Transverse colon (tissue), 4 donors: ENCODE data around the gene ANAPC15. TPM values are rescaled to one million over a fixed set of nuclear protein-coding genes. Genes with fewer than 3 reads are reported as not detected.

Experiments used
- DNase-seq: peaks from one replicate; pipeline ENCODE4 v3.0.0-alpha.2; 2019
- H3K27ac ChIP-seq, 4 donors: fragments of 200-600 bp; sonication (generic); 2 replicates each; pipeline ENCODE4 v1.5.1; 2016 to 2018; ENCODE audit warnings: inconsistent platforms in 4 of 4
- H3K27me3 ChIP-seq: fragments of 200-600 bp; sonication (generic); 2 replicates; pipeline ENCODE4 v1.5.1; 2017; ENCODE audit warnings: inconsistent platforms
- H3K36me3 ChIP-seq, 4 donors: fragments of 200-600 bp; sonication (generic); 2 replicates each; pipeline ENCODE4 v1.5.1; 2017 to 2019; ENCODE audit warnings: inconsistent platforms in 4 of 4
- H3K4me1 ChIP-seq, 4 donors: fragments of 200-600 bp; sonication (generic); 2 replicates each; pipeline ENCODE4 v1.5.1; 2017 to 2020; ENCODE audit warnings: inconsistent platforms in 4 of 4
- H3K4me3 ChIP-seq, 4 donors: fragments of 200-600 bp; sonication (generic); 1 replicate in 1 of 4; 2 replicates in 3 of 4; pipeline versions ENCODE4 v1.5.1 to v1.6.1; 2017 to 2019; ENCODE audit warnings: inconsistent platforms in 4 of 4
- H3K9me3 ChIP-seq, 2 donors: fragments of 200-600 bp; sonication (generic); 2 replicates each; pipeline ENCODE4 v1.5.1; 2017 to 2019; ENCODE audit warnings: inconsistent platforms in 2 of 2
- EP300 ChIP-seq: sonication (generic); formaldehyde crosslinking; IDR thresholded peaks from one replicate; pipeline ENCODE4 v1.6.1; 2017; ENCODE audit warnings: antibody characterized with exemption, low read depth
- POLR2A ChIP-seq: fragments of 450-650 bp; IDR thresholded peaks from one replicate; pipeline ENCODE4 v1.6.1; 2016; ENCODE audit warnings: antibody characterized with exemption, mild to moderate bottlenecking, moderate library complexity
- POLR2AphosphoS5 ChIP-seq, 3 donors: sonication (generic); formaldehyde crosslinking; IDR thresholded peaks; one replicate each; pipeline ENCODE4 v1.6.1; 2016; ENCODE audit warnings: antibody characterized with exemption in 3 of 3
- WGBS, 2 donors: methylation state at CpG; one replicate each; pipeline ENCODE4 v1.1.5; 2018; ENCODE audit warnings: low coverage in 1 of 2; 5-methylcytosine and 5-hydroxymethylcytosine counted together
- in situ Hi-C, 4 donors: fragments of 200-750 bp; cut with MboI; loops; one replicate each; pipeline versions ENCODE4 v1.15.0 to v1.15.1; 2017; ENCODE audit warnings: low sequenced_read_pairs in 3 of 4, low pct_ligation_motif_present in 1 of 4, low pct_unique_long_range_greater_than_20kb in 1 of 4
- intact Hi-C: fragments of 100-400 bp; cut with DNase I; formaldehyde crosslinking; loops from one replicate; pipeline ENCODE4 v1.15.1; 2023; ENCODE audit warnings: low total_unique reads
- total RNA-seq, 4 donors: library from RNA; depleted of rRNA; stranded (reverse); fragments of >200 nt; gene quantifications; one replicate each; pipeline ENCODE4 v1.1.0, GENCODE V29; 2016
- TF ChIP-seq, protein P1 (sequence below), 5 experiments: fragments of 200-600 bp in 3 of 5; fragments of 450-650 bp in 2 of 5; sonication (generic) in 3 of 5; IDR thresholded peaks; 1 replicate in 2 of 5; 2 replicates in 3 of 5; pipeline ENCODE4 v1.5.1; 2016 to 2017; ENCODE audit warnings: antibody characterized with exemption in 5 of 5, inconsistent platforms in 3 of 5, mild to moderate bottlenecking in 2 of 5, moderate library complexity in 1 of 5

Gene ANAPC15
- total RNA-seq, result 10 to 100 TPM; 15.1 to 44.5 (median 27.6) TPM

DNA sequence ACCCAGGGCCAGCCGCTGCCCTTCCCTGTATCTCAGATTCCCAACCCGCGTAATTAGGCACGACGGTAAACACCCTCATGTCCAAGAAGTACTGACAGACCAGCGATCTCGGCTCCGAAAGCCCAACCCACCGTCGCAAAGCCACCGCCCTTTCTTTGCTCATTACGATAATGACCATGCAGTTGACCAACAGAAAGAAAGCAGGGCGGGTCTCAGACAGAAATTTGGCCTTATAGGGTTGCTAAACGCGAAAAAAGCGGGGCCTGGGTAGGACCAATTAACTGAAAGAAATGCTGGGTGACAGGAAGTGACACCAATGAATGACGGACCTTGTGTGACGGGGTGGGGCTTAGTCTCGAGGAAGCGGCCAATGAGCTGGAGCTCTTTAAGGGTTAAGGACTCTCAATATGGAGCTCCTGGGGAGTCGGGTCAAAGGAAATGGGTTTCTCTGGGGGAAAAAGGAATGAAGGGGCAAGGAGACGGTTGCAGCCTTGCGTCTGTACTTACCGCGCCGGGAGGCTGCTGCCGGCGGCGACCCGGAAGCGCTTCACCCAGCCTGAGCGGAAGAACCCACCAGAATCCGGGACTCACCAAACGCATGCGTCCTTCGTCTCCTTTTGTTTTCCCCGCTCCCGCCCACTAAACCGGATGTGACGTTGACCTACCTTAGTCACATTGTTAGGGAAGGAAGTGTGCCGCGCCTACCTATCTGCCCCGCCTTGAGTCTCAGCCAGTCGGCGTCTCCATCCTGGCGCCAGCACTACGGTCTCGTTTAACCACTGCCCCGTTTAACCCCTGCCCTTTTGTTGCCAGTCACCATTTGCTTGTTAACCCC is at the start of gene ANAPC15:
ANAPC15 (minus strand) TSS at position 553 of the 835 bp plus-strand sequence. CDS start 1,419 bp downstream, outside the sequence.
- Histone ChIP-seq H3K4me3 (peak within 1 kb of the TSS; percentile 56 to 80 (median 68)), H3K27me3 (no peaks in the 10 kb centered on the region), H3K27ac (peak within 1 kb of the TSS; percentile 93 to 95 (median 94)), H3K4me1 (peaks cover 0 to 17% (median 8%) of the 10 kb centered on the region in 4 donors), H3K9me3 (no peaks in the 10 kb centered on the region), H3K36me3 (no peaks in the 10 kb centered on the region)
- DNase-seq, result peak; percentile 99
- intact Hi-C loops (no loop called here), in situ Hi-C loops (no loop called here)
- TF ChIP-seq POLR2A (peak; percentile 92), POLR2AphosphoS5 (IDR thresholded peaks at IDR 0.05) (peak; percentile 97 to 98 (median 97)), EP300 (no peak)
- TF ChIP-seq, protein P1, sequence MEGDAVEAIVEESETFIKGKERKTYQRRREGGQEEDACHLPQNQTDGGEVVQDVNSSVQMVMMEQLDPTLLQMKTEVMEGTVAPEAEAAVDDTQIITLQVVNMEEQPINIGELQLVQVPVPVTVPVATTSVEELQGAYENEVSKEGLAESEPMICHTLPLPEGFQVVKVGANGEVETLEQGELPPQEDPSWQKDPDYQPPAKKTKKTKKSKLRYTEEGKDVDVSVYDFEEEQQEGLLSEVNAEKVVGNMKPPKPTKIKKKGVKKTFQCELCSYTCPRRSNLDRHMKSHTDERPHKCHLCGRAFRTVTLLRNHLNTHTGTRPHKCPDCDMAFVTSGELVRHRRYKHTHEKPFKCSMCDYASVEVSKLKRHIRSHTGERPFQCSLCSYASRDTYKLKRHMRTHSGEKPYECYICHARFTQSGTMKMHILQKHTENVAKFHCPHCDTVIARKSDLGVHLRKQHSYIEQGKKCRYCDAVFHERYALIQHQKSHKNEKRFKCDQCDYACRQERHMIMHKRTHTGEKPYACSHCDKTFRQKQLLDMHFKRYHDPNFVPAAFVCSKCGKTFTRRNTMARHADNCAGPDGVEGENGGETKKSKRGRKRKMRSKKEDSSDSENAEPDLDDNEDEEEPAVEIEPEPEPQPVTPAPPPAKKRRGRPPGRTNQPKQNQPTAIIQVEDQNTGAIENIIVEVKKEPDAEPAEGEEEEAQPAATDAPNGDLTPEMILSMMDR (IDR thresholded peaks at IDR 0.05), result no peak
- 0% methylated on average over 1 to 49 of the region's 49 CpGs for WGBS, 2 donors

DNA sequence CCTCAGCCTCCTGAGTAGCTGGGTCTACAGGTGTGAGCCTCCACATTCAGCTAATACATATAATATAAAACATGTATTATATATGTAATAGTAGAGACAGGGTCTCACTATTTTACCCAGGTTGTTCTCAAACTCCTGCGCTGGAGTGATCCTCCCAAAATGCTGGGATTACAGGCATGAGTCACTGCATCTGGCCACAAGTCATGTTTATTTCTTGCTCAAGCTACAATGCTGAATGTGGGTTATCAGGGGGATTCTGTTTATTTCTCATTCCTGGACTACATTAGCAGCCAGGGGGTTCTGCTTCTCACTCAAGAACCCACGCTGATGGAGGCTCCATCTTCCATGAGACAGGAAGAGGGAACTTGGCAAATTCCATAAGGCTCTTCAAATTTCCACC is 47.8 kb upstream of the ANAPC15 start:
- in situ Hi-C loops, result no loop called here
- Histone ChIP-seq H3K27me3 (no peaks in the 10 kb centered on the region), H3K4me1 (no peaks in the 10 kb centered on the region), H3K9me3 (no peaks in the 10 kb centered on the region), H3K36me3 (no peaks in the 10 kb centered on the region), H3K27ac (no peak overlapping the region), H3K4me3 (no peak overlapping the region)
- intact Hi-C loops, result no loop called here
- 40 to 65% methylated on average over 1 to 2 of the region's 2 CpGs for WGBS, 2 donors
- no peak for DNase-seq
- TF ChIP-seq POLR2A, result no peak
- TF ChIP-seq POLR2AphosphoS5 (IDR thresholded peaks at IDR 0.05), result no peak
- TF ChIP-seq, protein P1 (IDR thresholded peaks at IDR 0.05), result no peak
- TF ChIP-seq EP300, result no peak

DNA sequence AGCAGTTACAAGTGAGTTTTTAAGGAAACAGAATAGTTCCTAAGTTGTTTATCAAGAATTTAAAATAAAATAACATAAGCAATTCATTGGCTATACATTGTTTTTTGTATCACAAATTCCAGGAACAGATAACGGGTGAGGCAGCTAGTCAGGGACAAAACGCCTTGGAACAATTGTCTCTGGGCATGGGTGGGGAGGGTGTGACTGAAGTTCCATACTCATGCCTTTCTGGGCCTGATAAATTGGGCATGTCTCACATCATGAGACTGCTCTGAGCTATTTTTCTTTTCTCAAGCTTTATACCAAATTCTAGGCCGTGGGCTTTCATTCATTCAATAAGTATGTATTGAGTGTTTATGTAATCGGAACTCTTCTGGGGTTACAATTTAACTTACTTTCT is 44.6 kb upstream of the ANAPC15 start:
- no peak for DNase-seq
- no peaks in the 10 kb centered on the region for H3K9me3 ChIP-seq
- no peaks in the 10 kb centered on the region for H3K36me3 ChIP-seq
- H3K27me3 ChIP-seq, result no peaks in the 10 kb centered on the region
- no peaks in the 10 kb centered on the region for H3K4me1 ChIP-seq
- TF ChIP-seq, protein P1 (IDR thresholded peaks at IDR 0.05), result no peak
- TF ChIP-seq EP300 (no peak), POLR2AphosphoS5 (IDR thresholded peaks at IDR 0.05) (no peak), POLR2A (no peak)
- no peak overlapping the region for H3K4me3 ChIP-seq
- H3K27ac ChIP-seq, result no peak overlapping the region
- in situ Hi-C loops (no loop called here), intact Hi-C loops (no loop called here)
- 55 to 75% methylated on average over 2 to 4 of the region's 4 CpGs for WGBS, 2 donors

DNA sequence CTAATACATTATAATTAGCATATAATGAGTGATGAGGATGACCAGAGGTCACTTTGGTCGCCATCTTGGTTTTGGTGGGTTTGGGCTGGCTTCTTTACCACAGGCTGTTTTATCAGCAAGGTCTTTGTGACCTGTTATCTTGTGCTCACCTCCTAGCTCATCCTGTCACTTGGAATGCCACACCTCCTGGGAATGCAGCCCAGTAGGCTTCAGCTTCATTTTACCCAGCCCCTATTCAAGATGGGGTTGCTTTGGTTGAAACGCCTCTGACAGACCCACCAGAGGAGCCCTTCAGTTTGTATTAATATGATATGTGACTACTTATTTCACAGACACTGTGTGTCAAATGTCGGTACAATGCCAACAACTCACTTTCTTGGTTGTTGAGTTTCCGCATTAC is 43.3 kb upstream of the ANAPC15 start:
- H3K4me3 ChIP-seq, result no peak overlapping the region
- in situ Hi-C loops (no loop called here), intact Hi-C loops (no loop called here)
- 85 to 92% methylated on average over 3 to 4 of the region's 4 CpGs for WGBS, 2 donors
- H3K36me3 ChIP-seq, result no peaks in the 10 kb centered on the region
- no peaks in the 10 kb centered on the region for H3K4me1 ChIP-seq
- H3K27ac ChIP-seq, result no peak overlapping the region
- no peaks in the 10 kb centered on the region for H3K27me3 ChIP-seq
- no peak for DNase-seq
- TF ChIP-seq, protein P1 (IDR thresholded peaks at IDR 0.05), result no peak
- TF ChIP-seq EP300 (no peak), POLR2AphosphoS5 (IDR thresholded peaks at IDR 0.05) (no peak), POLR2A (no peak)
- no peaks in the 10 kb centered on the region for H3K9me3 ChIP-seq
